ENCODE results near the gene SMARCC2.

Gene SMARCC2

GRCh38 chr12:56121204-56121870 is 67.9 kb downstream of the SMARCC2 start:
- Histone ChIP-seq H2AFZ (ENCODE audit: low read length) (no peak overlapping the region), H3K9me2 (replicated peaks; ENCODE audit: insufficient read depth, low read length) (no peaks in the 10 kb centered on the region)

DNA sequence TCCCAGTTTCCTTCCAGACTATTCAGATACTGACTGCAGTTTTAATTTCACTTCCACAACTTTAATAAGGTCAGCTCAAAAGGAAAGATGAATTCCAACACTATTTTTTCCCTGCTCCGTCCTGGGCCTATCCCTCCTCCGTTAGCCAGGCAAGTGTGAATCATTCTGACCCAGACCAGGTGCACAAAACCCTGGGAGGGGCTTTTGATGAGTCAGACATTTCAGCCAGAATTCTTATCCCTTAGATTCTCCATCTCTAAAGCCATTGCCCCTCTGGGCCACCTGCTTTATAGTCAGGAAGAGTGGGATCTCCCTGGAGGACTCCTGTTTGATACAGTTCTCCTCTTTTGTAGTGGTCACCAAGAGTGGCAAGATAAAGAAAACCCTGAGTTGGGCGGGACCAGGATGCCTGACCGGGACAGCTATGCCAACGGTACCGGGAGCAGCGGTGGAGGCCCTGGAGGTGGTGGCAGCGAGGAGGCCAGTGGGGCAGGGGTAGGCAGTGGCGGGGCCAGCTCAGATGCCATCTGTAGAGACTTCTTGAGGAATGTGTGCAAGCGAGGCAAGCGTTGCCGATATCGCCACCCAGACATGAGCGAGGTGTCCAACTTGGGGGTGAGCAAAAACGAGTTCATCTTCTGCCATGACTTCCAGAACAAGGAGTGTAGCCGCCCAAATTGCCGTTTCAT is 69.0 kb downstream of the SMARCC2 start:
- Histone ChIP-seq H3K79me2 (ENCODE audit: low read length) (peaks cover 32% of the 10 kb centered on the region), H3K9me3 (replicated peaks; ENCODE audit: insufficient read depth, low read length) (no peaks in the 10 kb centered on the region), H3K4me3 (ENCODE audit: low read length) (no peak overlapping the region), H2AFZ (ENCODE audit: low read length) (no peak overlapping the region), H3F3A (ENCODE audit: insufficient read depth, low read length) (peaks cover 31% of the 10 kb centered on the region), H3K9ac (ENCODE audit: low read length) (peak overlapping the region; percentile 90; the same call in 1 of the 2 replicates), H3K27ac (ENCODE audit: low read length) (no peak overlapping the region), H3K36me3 (replicated peaks; ENCODE audit: insufficient read depth, low read length) (no peaks in the 10 kb centered on the region), H3K27me3 (replicated peaks; ENCODE audit: insufficient read depth, low read length) (no peaks in the 10 kb centered on the region), H4K20me1 (ENCODE audit: insufficient read depth, low read length) (no peaks in the 10 kb centered on the region), H3K4me2 (ENCODE audit: low read depth, low read length) (no peak overlapping the region), H3K4me1 (ENCODE audit: low read length) (peaks cover 12% of the 10 kb centered on the region), H3K9me2 (replicated peaks; ENCODE audit: insufficient read depth, low read length) (no peaks in the 10 kb centered on the region)
- TF ChIP-seq EZH2phosphoT487 (IDR thresholded peaks at IDR 0.05; ENCODE audit: low read length) (no peak), EZH2 (optimal IDR thresholded peaks at IDR 0.05; ENCODE audit: low read depth, low read length) (no peak)
- TF ChIP-seq, protein P1, sequence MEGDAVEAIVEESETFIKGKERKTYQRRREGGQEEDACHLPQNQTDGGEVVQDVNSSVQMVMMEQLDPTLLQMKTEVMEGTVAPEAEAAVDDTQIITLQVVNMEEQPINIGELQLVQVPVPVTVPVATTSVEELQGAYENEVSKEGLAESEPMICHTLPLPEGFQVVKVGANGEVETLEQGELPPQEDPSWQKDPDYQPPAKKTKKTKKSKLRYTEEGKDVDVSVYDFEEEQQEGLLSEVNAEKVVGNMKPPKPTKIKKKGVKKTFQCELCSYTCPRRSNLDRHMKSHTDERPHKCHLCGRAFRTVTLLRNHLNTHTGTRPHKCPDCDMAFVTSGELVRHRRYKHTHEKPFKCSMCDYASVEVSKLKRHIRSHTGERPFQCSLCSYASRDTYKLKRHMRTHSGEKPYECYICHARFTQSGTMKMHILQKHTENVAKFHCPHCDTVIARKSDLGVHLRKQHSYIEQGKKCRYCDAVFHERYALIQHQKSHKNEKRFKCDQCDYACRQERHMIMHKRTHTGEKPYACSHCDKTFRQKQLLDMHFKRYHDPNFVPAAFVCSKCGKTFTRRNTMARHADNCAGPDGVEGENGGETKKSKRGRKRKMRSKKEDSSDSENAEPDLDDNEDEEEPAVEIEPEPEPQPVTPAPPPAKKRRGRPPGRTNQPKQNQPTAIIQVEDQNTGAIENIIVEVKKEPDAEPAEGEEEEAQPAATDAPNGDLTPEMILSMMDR (IDR thresholded peaks at IDR 0.05; ENCODE audit: low read length), result no peak
- no peak for DNase-seq

More at GRCh38 chr12:56121204-56121870, 67.9 kb downstream of the SMARCC2 start:
- no peaks in the 10 kb centered on the region for H3K27me3 ChIP-seq (replicated peaks; ENCODE audit: insufficient read depth, low read length)
- H3K4me1 ChIP-seq (ENCODE audit: low read length), result peaks cover 13% of the 10 kb centered on the region
- no peaks in the 10 kb centered on the region for H3K36me3 ChIP-seq (replicated peaks; ENCODE audit: insufficient read depth, low read length)
- no peak overlapping the region for H3K27ac ChIP-seq (ENCODE audit: low read length)
- no peaks in the 10 kb centered on the region for H4K20me1 ChIP-seq (ENCODE audit: insufficient read depth, low read length)
- no peak overlapping the region for H3K4me3 ChIP-seq (ENCODE audit: low read length)
- no peaks in the 10 kb centered on the region for H3K9me3 ChIP-seq (replicated peaks; ENCODE audit: insufficient read depth, low read length)
- peaks cover 27% of the 10 kb centered on the region for H3F3A ChIP-seq (ENCODE audit: insufficient read depth, low read length)
- H3K4me2 ChIP-seq (ENCODE audit: low read depth, low read length), result no peak overlapping the region
- no peak overlapping the region for H3K9ac ChIP-seq (ENCODE audit: low read length)
- H3K79me2 ChIP-seq (ENCODE audit: low read length), result peaks cover 32% of the 10 kb centered on the region
- DNase-seq, result no peak
- no peak for TF ChIP-seq EZH2phosphoT487 (IDR thresholded peaks at IDR 0.05; ENCODE audit: low read length)
- no peak for TF ChIP-seq EZH2 (optimal IDR thresholded peaks at IDR 0.05; ENCODE audit: low read depth, low read length)
- TF ChIP-seq, protein P1 (IDR thresholded peaks at IDR 0.05; ENCODE audit: low read length), result no peak

DNA sequence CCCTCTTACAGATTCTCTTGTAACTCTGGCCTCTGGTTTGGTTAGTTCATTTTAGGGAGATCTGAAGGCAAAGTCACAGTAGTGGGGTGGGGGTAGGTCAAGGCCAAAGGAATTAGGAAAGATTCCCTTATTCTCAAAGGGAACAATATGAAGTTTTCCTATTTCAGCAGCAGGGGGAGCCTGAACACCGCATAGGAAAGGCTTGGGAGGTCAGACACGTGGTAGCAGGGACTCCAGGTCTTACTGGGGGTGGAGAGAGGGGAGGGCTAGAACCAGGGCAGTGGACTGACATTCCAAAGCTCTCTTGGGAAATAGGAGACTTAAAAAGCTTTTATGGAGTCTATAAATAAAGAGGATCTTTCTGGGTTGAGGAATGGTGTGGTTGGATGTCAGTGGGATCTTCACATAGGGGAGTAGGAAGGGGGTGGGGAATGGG is 69.9 kb downstream of the SMARCC2 start:
- no peak for TF ChIP-seq EZH2 (optimal IDR thresholded peaks at IDR 0.05; ENCODE audit: low read depth, low read length)
- no peak for TF ChIP-seq EZH2phosphoT487 (IDR thresholded peaks at IDR 0.05; ENCODE audit: low read length)
- TF ChIP-seq, protein P1 (IDR thresholded peaks at IDR 0.05; ENCODE audit: low read length), result peak; percentile 81
- H3F3A ChIP-seq (ENCODE audit: insufficient read depth, low read length), result peaks cover 38% of the 10 kb centered on the region
- H3K9ac ChIP-seq (ENCODE audit: low read length), result peak overlapping the region; percentile 90
- peak; percentile 83 for DNase-seq
- no peaks in the 10 kb centered on the region for H3K27me3 ChIP-seq (replicated peaks; ENCODE audit: insufficient read depth, low read length)
- peak overlapping the region; percentile 94 for H3K4me2 ChIP-seq (ENCODE audit: low read depth, low read length)
- peaks cover 32% of the 10 kb centered on the region for H3K79me2 ChIP-seq (ENCODE audit: low read length)
- H3K9me2 ChIP-seq (replicated peaks; ENCODE audit: insufficient read depth, low read length), result no peaks in the 10 kb centered on the region
- no peaks in the 10 kb centered on the region for H3K9me3 ChIP-seq (replicated peaks; ENCODE audit: insufficient read depth, low read length)
- H3K4me3 ChIP-seq (ENCODE audit: low read length), result peak overlapping the region; percentile 94
- H4K20me1 ChIP-seq (ENCODE audit: insufficient read depth, low read length), result no peaks in the 10 kb centered on the region
- H3K4me1 ChIP-seq (ENCODE audit: low read length), result peaks cover 12% of the 10 kb centered on the region
- H2AFZ ChIP-seq (ENCODE audit: low read length), result peak overlapping the region; percentile 70
- peak overlapping the region; percentile 89; the same call in 1 of the 2 replicates for H3K27ac ChIP-seq (ENCODE audit: low read length)
- no peaks in the 10 kb centered on the region for H3K36me3 ChIP-seq (replicated peaks; ENCODE audit: insufficient read depth, low read length)

Measured in MM.1S (cell line).